Activated B cell treated with CpG ODN at 0.5 μM for 24 hours (primary cell): ENCODE results near the gene MEN1. TPM values are rescaled to one million over a fixed set of nuclear protein-coding genes. Genes with fewer than 3 reads are reported as not detected.

Experiments
- ATAC-seq: fragments of 200-7000 bp; cut with Tn5 transposase; one replicate; pipeline ENCODE4 v1.10.0; 2021; ENCODE audit warnings: low read depth, mild to moderate bottlenecking, moderate library complexity
- CTCF ChIA-PET: fragments of 350-600 bp; sonication (Branson Sonifier 250); formaldehyde crosslinking; loops from one replicate; lab custom pipeline; 2021; ENCODE audit warnings: antibody characterized with exemption; lab: Charles Lee
- POLR2A ChIA-PET: fragments of 350-600 bp; sonication (Branson Sonifier 250); formaldehyde crosslinking; loops from one replicate; lab custom pipeline; 2021; ENCODE audit warnings: antibody characterized with exemption; lab: Charles Lee
- DNase-seq: peaks from one replicate; pipeline ENCODE4 v3.0.0; 2022
- H3K27ac Mint-ChIP-seq: one replicate; pipeline ENCODE4 v1.8.0; 2020; ENCODE audit warnings: mixed read lengths
- H3K27me3 Mint-ChIP-seq: one replicate; pipeline ENCODE4 v1.8.0; 2021; ENCODE audit warnings: mixed read lengths
- H3K36me3 Mint-ChIP-seq: one replicate; pipeline ENCODE4 v1.8.0; 2021; ENCODE audit warnings: low read depth, mixed read lengths
- H3K4me1 Mint-ChIP-seq: one replicate; pipeline ENCODE4 v1.8.0; 2021; ENCODE audit warnings: mixed read lengths
- H3K4me3 Mint-ChIP-seq: one replicate; pipeline ENCODE4 v1.8.0; 2020; ENCODE audit warnings: mild to moderate bottlenecking, mixed read lengths
- H3K9me3 Mint-ChIP-seq: one replicate; pipeline ENCODE4 v1.8.0; 2020; ENCODE audit warnings: mixed read lengths
- CTCF ChIP-seq: fragments of 200-600 bp; IDR thresholded peaks from one replicate; pipeline ENCODE4 v1.8.0; 2022; ENCODE audit warnings: antibody characterized with exemption, mild to moderate bottlenecking
- intact Hi-C: fragments of 100-400 bp; cut with micrococcal nuclease; formaldehyde crosslinking; loops from one replicate; pipeline ENCODE4 v1.15.1; 2024
- total RNA-seq: library from RNA; stranded (reverse); gene quantifications from 2 replicates; pipeline ENCODE4 v1.2.3, GENCODE V29; 2022

The MEN1 gene
- total RNA-seq, 1 donor from 2014 or later = 44.6 TPM

GRCh38 chr11:64762277-64762673, 48.1 kb downstream of the MEN1 start:
- ChIA-PET CTCF (interaction anchor here (0.9 to 2.3 kb wide), 4 partner anchors 9 to 19 kb away, joined by 3 to 11 read pairs (median 4); partner anchors contain the start of gene RASGRP2), POLR2A (interaction anchor here (0.6 to 7.7 kb wide), 7 partner anchors 9 to 78 kb away, joined by 3 to 158 read pairs (median 6); partner anchors contain the start of genes RASGRP2 and SF1)
- Mint-ChIP-seq H3K27me3 (no peaks in the 10 kb centered on the region), H3K4me3 (peak overlapping the region; percentile 29), H3K9me3 (no peaks in the 10 kb centered on the region), H3K36me3 (peaks cover 54% of the 10 kb centered on the region), H3K27ac (peak overlapping the region; percentile 85), H3K4me1 (peaks cover 80% of the 10 kb centered on the region)
- no peak for DNase-seq
- ATAC-seq = peak; percentile 6
- no peak for TF ChIP-seq CTCF
- intact Hi-C loops = loop anchor here (2.0 kb wide), 1 partner anchor 15 kb away; no protein-coding TSS in a partner anchor

GRCh38 chr11:64760759-64761420, 49.5 kb downstream of the MEN1 start:
- POLR2A ChIA-PET = interaction anchor here (0.6 to 7.7 kb wide), 10 partner anchors 8 to 740 kb away, joined by 3 to 158 read pairs (median 4); partner anchors contain the start of genes RASGRP2 and SF1
- H3K27me3 Mint-ChIP-seq = no peaks in the 10 kb centered on the region
- DNase-seq (no peak), ATAC-seq (no peak)
- peaks cover 45% of the 10 kb centered on the region for H3K36me3 Mint-ChIP-seq
- TF ChIP-seq CTCF = no peak
- H3K4me1 Mint-ChIP-seq = peaks cover 70% of the 10 kb centered on the region
- no peak overlapping the region for H3K4me3 Mint-ChIP-seq
- peak overlapping the region; percentile 85 for H3K27ac Mint-ChIP-seq
- CTCF ChIA-PET = interaction anchor here (0.7 to 1.1 kb wide), 3 partner anchors 13 to 26 kb away, joined by 3 to 5 read pairs (median 3); partner anchors contain the start of gene RASGRP2
- intact Hi-C loops = no loop called here
- H3K9me3 Mint-ChIP-seq = no peaks in the 10 kb centered on the region

DNA sequence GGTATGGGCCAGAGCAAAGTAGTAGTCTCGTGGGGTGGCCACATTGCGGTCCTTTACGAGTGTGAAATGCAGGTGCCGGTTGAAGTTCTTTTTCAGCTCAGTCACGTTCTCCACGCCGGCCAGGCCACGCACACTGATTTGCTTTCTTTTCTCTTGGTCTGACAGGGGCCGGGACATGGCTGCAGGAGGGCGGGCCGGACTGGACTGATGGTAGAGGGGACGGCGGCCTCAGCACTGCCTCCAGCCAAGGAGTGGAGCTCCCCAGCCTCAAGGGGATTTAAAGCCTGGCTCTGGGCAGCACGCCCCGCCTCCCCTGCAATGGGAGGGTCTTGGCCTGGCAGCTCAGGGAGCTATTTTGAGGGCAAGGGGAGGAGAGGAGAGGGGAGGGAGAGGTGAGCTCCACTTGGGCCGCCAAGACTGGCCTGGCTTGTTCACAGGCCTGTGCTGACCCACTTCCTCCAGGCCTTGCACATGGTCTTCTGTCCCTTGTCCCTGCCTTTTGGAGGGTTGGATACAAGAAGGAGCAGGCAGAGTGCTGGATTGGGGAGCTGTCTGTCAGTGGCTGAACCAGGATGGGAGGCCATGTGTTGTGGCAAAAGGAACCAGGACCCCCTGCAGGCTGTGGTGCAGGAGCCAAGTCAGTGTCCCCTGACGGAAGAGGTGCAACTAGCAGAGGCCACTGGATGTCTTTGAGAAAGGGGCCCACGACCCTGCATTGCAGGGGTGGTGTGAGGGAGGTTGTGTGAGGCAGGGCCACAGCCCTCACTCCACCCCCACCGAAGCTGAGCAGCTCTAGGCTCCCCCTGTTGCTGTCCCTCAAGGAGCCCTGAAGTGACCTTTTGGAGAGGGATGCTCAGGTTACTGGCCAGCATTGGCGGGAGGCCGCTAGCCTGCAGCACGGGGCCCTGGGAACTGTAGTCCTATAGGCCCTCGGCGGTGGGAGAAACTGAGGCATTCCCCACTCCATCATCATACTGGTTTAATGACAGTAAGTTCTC, 50.3 kb downstream of the MEN1 start, which contains the start of gene PYGM:
PYGM (minus strand) TSS at position 253 of the 998 bp plus-strand sequence; CDS start at position 177, 76 bp downstream.
- Mint-ChIP-seq H3K9me3 (no peaks in the 10 kb centered on the region), H3K4me1 (peaks cover 63% of the 10 kb centered on the region), H3K4me3 (no peak within 1 kb of the TSS), H3K27ac (peak within 1 kb of the TSS; percentile 85), H3K27me3 (no peaks in the 10 kb centered on the region), H3K36me3 (peaks cover 37% of the 10 kb centered on the region)
- POLR2A ChIA-PET = interaction anchor here (1.0 to 7.7 kb wide), 5 partner anchors 10 to 20 kb away, joined by 3 to 158 read pairs (median 21); partner anchors contain the start of genes RASGRP2 and SF1
- CTCF ChIA-PET = interaction anchor here (0.7 to 1.1 kb wide), 2 partner anchors 14 to 16 kb away, joined by 3 to 5 read pairs; partner anchors contain the start of gene RASGRP2
- no peak for TF ChIP-seq CTCF
- ATAC-seq (no peak), DNase-seq (no peak)
- intact Hi-C loops = no loop called here

GRCh38 chr11:64759131-64759721, 51.1 kb downstream of the MEN1 start:
- no peaks in the 10 kb centered on the region for H3K27me3 Mint-ChIP-seq
- H3K4me3 Mint-ChIP-seq = no peak overlapping the region
- intact Hi-C loops = no loop called here
- H3K9me3 Mint-ChIP-seq = no peaks in the 10 kb centered on the region
- peak overlapping the region; percentile 79 for H3K27ac Mint-ChIP-seq
- ChIA-PET CTCF (no interaction called here), POLR2A (interaction anchor here (1.3 to 7.7 kb wide), 3 partner anchors 9 to 14 kb away, joined by 4 to 158 read pairs (median 21); partner anchors contain the start of gene RASGRP2)
- ATAC-seq (no peak), DNase-seq (no peak)
- H3K36me3 Mint-ChIP-seq = peaks cover 31% of the 10 kb centered on the region
- TF ChIP-seq CTCF = no peak
- peaks cover 55% of the 10 kb centered on the region for H3K4me1 Mint-ChIP-seq
